NCI-H82 treated with DMSO at 0.1 percent for 48 hours (cell line): ENCODE measurements around the gene PLTP.
"Not testable (repeated sequence)": the region's sequence is repeated elsewhere in the genome, so short reads cannot be mapped to it uniquely, and the experiment has no call there.

Source experiments
- DNase-seq: peaks from one replicate; lab custom pipeline; 2025; ENCODE audit not compliant: unreplicated experiment; lab: John Stamatoyannopoulos, UW

The PLTP gene

DNA sequence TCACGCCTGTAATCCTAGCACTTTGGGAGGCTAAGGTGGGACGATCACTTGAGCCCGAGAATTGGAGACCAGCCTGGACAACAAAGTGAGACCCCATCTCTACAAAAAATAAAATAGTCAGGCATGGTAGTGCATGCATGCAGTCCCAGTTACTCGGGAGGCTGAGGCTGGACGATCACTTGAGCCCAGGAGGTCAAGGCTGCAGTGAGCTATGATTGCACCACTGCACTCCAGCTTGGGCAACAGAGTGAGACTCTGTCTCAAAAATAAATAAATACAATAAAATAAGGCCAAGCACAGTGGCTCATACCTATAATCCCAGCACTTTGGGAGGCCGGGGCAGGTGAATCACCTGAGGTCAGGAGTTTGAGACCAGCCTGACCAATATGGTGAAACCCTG is 10.6 kb downstream of the PLTP start:
- DNase-seq = not testable (repeated sequence)

DNA sequence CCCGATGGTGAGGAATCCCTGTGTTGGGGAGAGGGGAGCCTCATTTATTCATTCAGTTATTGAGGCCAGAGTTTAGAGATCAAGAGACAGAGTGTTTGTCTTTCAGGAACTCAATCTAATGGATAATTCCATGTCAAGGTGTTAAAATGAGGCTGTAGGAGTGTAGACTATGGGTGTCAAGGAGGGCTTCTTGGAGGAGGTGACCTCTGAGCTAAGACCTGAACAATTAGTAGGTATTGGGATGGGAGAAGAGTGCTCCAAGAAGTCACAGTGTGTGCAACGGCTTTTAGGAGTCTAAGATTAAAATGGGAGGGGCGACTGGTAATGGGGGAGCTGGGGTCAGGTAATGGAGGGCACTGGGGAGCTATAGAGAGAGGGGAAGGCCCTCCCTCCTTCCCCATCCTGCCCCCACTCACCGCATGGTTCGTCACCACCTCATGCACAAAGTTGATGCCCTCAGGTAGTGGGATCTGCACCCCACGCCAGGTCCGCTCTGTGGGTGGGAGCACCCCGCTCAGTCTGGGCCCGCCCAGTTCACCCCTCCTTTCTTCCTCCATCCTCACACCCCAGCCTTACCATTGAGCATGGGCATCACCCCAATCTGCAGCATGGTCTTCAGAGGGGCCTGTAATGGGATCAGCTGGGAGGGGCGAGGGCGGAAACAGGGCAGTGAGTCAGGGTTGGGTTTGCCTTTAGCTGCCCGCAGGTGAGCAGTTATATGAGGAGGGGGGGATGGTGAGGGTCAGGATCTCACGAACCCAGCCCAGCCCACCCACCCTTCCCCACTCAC is 12.7 kb downstream of the PLTP start:
- no peak for DNase-seq

DNA sequence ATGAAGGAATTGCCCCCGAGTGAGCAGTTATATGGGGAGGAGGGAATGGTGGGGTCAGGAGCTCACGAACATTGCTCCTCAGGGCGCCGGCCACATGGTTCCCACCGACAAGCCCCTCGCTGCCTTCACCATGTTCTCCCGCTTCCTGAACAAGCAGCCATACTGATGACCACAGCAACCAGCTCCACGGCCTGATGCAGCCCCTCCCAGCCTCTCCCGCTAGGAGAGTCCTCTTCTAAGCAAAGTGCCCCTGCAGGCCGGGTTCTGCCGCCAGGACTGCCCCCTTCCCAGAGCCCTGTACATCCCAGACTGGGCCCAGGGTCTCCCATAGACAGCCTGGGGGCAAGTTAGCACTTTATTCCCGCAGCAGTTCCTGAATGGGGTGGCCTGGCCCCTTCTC is 13.7 kb downstream of the PLTP start:
- no peak for DNase-seq

DNA sequence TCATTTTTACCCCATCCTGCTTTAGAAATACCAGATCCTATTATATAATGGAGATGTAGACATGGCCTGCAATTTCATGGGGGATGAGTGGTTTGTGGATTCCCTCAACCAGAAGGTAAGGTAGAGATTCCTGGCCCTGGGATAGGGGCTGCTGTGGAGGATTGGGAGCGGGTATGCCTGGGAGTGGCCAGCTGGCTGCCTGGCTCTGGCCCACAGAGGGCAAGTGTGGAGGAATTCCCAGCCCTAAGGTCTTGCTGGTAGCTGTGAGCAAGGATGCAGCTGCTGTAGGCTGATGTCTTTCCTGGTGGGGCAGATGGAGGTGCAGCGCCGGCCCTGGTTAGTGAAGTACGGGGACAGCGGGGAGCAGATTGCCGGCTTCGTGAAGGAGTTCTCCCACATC is 14.3 kb downstream of the PLTP start:
- DNase-seq = no peak

DNA sequence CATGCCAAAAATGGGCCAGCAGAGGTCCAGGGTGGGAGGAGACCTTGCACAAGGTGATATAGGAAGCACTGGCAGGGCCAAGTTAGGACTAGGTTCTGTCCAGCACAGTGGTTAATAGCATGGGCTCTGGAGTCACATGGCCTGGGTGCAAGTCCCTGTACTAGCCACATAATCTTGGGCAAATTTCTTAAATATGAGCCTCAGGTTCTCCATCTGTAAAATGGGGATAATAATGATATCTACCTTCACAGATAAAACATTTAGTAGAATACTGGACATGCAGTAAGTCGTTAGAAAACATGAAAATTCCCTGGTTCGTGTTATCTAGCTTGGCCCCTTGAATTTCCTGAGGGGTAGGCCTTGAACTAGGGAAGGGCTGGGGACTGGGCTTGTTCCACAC is 14.7 kb downstream of the PLTP start:
- no peak for DNase-seq

DNA sequence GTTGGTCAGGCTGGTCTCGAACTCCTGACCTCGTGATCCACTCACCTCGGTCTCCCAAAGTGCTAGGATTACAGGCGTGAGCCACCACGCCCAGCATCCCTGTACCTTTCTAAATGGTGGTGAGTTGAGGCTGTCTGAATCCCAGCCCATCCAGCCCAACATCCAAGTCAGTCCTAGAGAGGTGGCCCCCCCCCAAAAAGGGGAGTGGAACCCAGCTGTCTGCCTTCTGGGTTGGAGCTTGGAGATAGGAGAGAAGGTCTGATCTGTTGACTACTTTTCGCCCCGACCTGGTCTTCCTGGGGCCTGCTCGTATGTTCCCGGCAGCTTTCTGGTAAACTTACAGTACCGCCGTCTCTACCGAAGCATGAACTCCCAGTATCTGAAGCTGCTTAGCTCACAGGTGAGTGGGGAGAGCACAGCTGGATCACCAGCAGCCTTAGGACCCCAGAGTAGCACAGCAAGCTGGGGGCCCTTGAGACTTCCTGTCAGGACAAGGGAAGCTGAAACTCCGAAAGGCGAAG is 15.3 kb downstream of the PLTP start:
- DNase-seq = no peak

DNA sequence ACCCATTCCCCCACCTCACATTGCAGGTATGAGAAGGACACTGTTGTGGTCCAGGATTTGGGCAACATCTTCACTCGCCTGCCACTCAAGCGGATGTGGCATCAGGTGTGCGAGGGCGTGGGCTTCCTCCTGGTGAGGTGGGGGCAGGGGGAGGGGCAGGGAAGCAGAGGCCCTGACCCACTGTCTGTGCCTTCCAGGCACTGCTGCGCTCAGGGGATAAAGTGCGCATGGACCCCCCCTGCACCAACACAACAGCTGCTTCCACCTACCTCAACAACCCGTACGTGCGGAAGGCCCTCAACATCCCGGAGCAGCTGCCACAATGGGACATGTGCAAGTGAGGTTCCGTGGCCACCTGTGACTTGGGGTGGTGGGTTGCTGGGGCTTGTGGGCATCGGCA is 17.2 kb downstream of the PLTP start:
- DNase-seq = no peak

DNA sequence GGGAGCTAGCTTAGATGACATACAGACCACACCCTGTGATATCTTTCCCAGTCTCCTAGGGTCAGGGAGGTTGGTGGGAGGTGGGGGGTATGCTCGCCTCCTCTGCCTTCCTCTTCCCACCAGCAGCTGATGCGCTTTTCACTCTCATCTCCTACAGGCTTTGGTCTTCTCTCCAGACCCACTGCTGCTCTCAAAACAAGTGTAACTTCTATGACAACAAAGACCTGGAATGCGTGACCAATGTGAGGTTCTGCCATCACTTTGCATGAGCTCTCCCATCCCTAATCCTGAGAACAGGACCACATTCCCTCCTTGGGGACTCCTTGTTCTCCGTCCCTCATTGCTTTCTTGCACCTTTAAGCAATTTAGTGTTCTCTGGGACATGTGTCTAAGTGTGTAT is 18.1 kb downstream of the PLTP start:
- DNase-seq = no peak

DNA sequence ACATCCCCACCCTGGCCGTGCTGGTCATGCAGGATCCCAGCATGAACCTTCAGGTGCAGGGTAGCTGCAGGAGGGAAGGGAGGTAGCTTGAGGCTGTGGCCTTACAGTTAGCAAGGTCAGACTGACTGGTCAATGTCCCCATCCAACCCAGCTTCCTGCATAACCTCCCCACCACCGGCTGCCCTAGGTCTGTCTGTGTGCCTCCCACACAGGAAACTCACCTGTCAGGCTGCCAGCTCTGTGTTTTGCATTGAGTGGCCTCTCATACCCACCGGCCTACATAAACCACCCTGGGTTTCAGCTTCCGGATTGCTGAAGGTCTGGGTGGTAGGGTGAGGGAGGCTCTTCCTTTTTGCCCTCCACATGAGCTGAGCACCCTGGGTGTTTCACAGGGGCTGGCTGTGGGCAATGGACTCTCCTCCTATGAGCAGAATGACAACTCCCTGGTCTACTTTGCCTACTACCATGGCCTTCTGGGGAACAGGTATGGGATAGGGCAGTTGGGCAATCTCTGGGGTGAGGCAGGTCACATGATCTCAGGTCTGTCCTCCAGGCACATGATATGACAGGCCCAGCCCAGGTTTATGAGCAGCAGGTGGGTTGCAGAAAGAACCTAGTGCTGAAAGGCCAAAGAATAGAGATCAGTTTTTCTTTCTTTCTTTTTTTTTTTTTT is 19.0 kb downstream of the PLTP start:
- DNase-seq = no peak

DNA sequence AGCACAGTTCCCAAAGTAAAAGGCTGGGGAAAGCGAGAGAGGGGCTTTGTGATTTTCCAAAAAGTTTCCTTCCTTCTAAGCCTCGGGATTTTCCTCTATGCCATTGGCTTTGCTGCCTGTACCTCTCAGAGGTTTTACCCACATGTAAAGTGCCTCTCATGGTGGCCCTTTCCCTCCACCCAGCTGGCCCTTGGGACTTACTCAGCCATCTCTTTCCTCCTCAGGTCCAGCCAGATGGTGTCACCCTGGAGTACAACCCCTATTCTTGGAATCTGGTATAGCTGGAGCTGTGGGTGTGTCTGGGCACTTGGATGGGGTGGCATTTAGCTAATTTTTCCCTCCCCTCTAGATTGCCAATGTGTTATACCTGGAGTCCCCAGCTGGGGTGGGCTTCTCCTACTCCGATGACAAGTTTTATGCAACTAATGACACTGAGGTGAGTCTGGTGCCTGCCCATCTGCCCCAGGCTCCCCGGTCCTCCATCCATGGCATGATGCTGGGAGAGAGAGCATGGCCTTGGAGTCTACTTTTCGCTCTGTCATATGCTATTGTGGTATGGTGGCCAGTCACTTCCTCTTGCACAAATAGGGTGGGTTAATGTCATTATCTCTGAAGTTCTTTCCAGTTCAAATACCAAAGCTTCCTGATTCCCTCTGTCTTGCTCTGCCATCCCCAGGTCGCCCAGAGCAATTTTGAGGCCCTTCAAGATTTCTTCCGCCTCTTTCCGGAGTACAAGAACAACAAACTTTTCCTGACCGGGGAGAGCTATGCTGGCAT is 19.7 kb downstream of the PLTP start:
- DNase-seq = no peak

DNA sequence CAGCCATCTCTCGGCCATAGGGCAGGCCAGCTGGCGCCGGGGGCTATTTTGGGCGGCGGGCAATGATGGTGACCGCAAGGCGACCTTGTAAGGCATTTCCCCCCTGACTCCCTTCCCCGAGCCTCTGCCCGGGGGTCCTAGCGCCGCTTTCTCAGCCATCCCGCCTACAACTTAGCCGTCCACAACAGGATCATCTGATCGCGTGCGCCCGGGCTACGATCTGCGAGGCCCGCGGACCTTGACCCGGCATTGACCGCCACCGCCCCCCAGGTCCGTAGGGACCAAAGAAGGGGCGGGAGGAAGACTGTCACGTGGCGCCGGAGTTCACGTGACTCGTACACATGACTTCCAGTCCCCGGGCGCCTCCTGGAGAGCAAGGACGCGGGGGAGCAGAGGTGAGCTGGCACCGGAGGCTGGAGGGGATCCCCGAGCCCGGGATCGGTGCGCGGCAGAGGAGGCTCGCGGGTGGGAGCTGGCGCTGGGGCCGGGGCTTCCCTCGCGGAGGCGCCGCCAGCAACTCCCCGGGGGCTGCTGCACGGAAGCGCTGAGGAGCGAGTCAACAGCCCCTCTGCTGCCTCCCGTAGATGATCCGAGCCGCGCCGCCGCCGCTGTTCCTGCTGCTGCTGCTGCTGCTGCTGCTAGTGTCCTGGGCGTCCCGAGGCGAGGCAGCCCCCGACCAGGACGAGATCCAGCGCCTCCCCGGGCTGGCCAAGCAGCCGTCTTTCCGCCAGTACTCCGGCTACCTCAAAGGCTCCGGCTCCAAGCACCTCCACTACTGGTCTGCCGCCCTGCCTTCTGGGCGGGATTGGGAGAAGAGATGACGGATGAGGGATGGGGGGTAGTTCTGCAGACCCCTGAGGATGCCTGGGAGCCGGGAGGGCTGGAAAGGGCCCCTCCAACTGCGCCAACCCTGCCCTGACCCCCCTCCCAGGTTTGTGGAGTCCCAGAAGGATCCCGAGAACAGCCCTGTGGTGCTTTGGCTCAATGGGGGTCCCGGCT is 20.7 kb downstream of the PLTP start, which contains the start of the genes CTSA and NEURL2:
Gene CTSA, plus strand, starts transcription at position 351 of the 999 bp plus-strand sequence. Its CDS starts 234 bp downstream, at position 585.
Gene NEURL2, minus strand, starts transcription at position 224 of the 999 bp plus-strand sequence. Its CDS starts 217 bp downstream, at position 7.
- DNase-seq = peak; percentile 72

DNA sequence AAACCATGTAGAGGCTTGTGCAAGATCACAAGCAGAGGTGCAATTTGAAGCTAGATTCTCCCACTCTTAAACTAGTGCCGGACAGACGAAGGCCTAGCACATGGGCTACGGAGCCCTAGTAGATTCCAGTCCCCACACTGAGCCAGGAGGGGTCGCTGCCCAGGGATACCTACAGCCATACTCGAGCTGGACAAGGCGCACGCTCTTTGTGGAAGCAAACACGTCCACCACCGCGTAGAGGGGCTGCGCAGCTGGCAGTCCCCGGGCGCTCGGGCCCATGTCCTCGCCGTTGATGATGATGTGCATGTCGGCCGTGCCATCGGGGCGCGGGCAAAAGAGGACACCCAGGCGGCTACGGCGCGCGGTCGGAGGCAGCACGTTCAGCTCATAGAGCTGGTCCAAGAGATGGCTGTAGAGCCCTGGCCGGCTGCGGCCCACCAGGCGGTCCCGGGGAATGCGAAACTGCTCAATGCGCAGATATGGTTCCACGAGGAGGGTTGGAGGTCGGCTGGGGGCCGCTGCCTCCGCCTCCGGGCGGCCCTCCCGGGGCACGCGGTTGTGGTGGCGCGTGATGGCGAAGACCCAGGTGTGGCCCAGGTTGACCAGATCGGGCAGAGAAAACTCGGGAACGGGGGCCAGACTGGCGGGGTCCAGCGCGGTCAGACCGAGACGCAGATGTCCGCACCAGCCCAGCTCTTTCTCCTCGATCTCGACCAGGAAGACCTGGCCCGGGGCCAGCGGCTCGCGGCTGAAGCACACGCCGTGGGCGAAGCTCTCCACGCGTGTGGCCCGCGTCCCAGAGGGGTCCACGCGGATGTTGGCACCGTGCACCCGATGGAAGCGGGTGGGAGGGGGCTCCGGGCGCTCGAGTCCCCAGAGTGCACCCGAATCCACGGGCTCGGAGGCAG is 21.6 kb downstream of the PLTP start:
- peak; percentile 82 for DNase-seq

DNA sequence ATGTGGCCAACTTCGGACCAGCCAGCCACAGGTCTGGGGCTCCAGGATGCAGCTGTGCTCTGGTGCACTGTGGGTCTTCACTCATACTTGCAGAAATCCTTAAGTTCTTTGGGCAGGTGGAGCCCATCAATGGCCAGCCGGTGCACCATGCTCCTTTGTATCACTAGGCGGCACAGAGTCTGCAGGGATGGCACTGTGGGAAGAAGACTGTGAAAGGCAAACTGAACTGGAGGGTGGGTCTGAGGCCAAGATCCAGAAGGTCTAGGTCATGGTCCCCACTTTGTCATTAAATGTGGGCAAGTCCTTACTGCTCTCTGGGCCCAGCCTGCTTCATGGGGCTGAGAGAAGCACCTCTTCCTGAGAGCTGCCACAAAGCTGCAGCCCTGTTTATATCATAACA is 23.3 kb downstream of the PLTP start:
- DNase-seq = no peak

DNA sequence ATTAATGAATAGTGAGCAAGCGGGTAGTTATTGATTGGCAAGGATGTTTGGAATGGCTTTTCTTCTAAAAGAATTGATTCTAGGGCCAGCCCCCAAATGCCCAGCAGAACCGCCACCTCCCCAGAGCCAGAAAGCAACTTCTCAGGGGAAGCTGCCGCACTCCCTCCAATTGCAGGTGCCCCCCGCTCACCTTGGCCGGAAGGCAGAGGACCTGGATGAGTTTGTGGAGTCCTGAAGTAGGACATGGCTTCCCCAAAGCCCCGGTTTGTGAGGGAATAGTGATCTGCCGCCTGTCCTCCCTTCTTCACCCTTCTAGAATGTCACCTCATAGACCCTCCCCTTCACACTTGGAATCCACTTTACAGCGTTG is 24.6 kb downstream of the PLTP start, which contains the start of gene SPATA25:
Gene SPATA25, minus strand, starts transcription at position 277 of the 370 bp plus-strand sequence. Its CDS starts 32 bp downstream, at position 245.
- no peak for DNase-seq

DNA sequence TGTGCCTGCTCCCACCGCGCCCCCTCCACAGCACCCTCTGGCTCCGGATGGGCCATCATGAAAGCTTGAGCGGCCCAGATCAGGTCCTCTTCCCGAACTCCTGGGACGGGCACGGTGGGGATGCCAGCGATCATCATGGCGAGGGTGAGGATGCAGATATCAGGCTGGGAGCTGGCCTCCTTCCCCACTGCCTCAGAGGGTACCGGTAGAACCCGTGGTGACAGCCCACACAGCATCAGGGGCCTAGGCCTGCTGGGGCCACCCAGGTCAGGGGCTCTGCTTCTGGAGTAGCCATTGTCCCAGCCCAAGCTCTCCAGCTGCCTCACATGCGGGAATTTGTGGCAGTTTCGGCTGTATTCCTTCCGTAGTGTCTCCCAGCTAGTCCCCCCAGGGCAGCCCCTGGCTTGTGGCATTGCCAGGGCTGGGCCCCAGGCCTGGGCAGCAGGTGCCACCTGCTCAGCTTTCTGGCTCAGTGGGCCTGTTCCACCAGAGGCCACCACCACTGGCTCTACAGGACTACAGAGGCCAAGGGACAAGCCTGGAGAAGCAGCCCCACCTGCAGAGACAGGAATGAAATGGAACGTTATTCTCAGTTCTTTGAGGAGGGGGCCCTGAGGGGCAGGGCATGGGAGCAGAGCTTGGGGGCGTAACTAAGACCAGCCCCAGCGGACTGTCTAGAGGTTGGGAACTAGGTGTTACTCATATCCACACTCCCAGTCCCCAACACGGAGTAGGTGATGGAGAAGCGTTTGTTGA is 25.2 kb downstream of the PLTP start:
- DNase-seq = no peak

DNA sequence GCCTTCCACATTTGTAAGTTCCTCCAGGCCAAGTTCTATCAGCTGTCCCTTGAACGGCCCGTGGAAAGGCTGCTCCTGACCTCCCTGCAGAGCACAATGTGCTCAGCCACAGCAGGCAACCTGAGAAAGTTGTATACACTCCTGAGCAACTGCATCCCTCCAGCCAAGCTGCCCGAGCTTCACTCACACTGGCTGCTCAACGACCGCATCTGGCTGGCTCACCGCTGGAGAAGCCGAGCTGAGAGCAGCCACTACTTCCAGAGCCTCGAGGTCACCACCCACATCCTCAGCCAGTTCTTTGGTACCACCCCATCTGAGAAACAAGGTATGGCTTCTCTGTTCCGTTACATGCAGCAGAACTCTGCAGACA is 28.9 kb downstream of the PLTP start:
- DNase-seq = no peak

DNA sequence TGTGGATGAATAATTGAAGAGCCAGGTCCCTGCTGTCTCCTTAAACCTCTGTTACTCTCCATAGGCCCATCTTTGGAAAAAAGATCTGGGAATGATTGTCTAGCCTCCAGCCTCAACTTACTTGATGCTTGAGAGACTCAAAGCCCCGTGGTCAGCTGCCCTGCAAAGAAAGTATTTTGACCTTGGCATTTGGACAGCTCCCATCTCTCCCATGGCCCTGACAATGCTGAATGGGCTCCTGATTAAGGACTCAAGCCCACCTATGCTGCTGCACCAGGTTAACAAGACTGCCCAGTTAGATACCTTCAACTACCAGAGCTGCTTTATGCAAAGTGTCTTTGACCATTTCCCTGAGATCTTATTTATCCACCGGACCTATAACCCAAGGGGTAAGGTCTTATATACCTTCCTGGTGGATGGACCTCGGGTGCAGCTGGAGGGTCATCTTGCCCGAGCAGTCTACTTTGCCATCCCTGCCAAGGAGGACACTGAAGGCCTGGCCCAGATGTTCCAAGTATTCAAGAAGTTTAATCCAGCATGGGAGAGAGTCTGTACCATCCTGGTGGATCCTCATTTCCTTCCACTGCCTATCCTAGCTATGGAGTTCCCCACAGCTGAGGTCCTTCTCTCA is 29.4 kb downstream of the PLTP start:
- DNase-seq = no peak
